OCI-LY3 (cell line): ENCODE data around the gene RELN.
"Not testable (repeated sequence)": the region's sequence is repeated elsewhere in the genome, so short reads cannot be mapped to it uniquely, and the experiment has no call there.

Experiments
- H2AFZ ChIP-seq: fragments of 200-600, 300-600 bp; shearing (Covaris generic); 2 replicates; pipeline ENCODE4 v1.6.0; 2014; ENCODE audit warnings: antibody characterized with exemption, low read depth, low read length
- H3K27ac ChIP-seq: fragments of 200-600, 300-600 bp; sonication (generic); 2 replicates; pipeline ENCODE4 v1.5.1; 2014; ENCODE audit warnings: mild to moderate bottlenecking, low read length, moderate library complexity, mixed read lengths
- H3K27me3 ChIP-seq: fragments of 200-600, 300-600 bp; sonication (generic); 2 replicates; pipeline ENCODE4 v1.6.1; 2014; ENCODE audit warnings: low read depth, low read length, mixed read lengths
- H3K36me3 ChIP-seq: fragments of 200-600, 300-600 bp; sonication (generic); replicated peaks from 2 replicates; pipeline ENCODE3; 2014; ENCODE audit warnings: low read depth, low read length, mixed read lengths
- H3K4me1 ChIP-seq: fragments of 300-600, 200-600 bp; sonication (generic); 2 replicates; pipeline ENCODE4 v1.6.1; 2014; ENCODE audit warnings: low read length, mixed read lengths
- H3K4me2 ChIP-seq: fragments of 200-600, 300-600 bp; sonication (generic); 2 replicates; pipeline ENCODE4 v1.6.1; 2014; ENCODE audit warnings: low read length, mixed read lengths
- H3K4me3 ChIP-seq: fragments of 300-600, 200-600 bp; sonication (generic); 2 replicates; pipeline ENCODE4 v1.5.1; 2014; ENCODE audit warnings: antibody characterized with exemption, mild to moderate bottlenecking, low read length, moderate library complexity
- H3K79me2 ChIP-seq: fragments of 300-600, 200-600 bp; shearing (Covaris generic); 2 replicates; pipeline ENCODE4 v1.6.1; 2014; ENCODE audit warnings: mild to moderate bottlenecking, low read length, mixed read lengths
- H3K9ac ChIP-seq: fragments of 300-600, 200-600 bp; shearing (Covaris generic); 2 replicates; pipeline ENCODE4 v1.6.0; 2014; ENCODE audit warnings: mild to moderate bottlenecking, low read length, moderate library complexity
- H3K9me3 ChIP-seq: fragments of 200-600, 300-600 bp; shearing (Covaris generic); 2 replicates; pipeline ENCODE4 v1.6.1; 2014; ENCODE audit warnings: low read length, mixed read lengths; ENCODE audit not compliant: insufficient read depth
- H4K20me1 ChIP-seq: fragments of 200-600, 300-600 bp; sonication (generic); 2 replicates; pipeline ENCODE4 v1.6.1; 2016; ENCODE audit warnings: low read length, mixed read lengths; ENCODE audit not compliant: insufficient read depth
- CTCF ChIP-seq: fragments of 200-600, 300-600 bp; sonication (generic); IDR thresholded peaks from 2 replicates; pipeline ENCODE4 v1.5.1; 2014; ENCODE audit warnings: antibody characterized with exemption, low read length, low read depth
- EZH2phosphoT487 ChIP-seq: fragments of 200-600 bp; shearing (Covaris generic); IDR thresholded peaks from 2 replicates; pipeline ENCODE4 v1.6.1; 2018; ENCODE audit warnings: antibody characterized with exemption, mixed run types, low read depth

Gene RELN

GRCh38 chr7:103914147-103914899, 75.1 kb downstream of the RELN start:
- TF ChIP-seq EZH2phosphoT487 (no peak), CTCF (no peak)
- no peak overlapping the region for H3K27ac ChIP-seq
- H3K36me3 ChIP-seq = no peaks in the 10 kb centered on the region
- H3K27me3 ChIP-seq = peaks cover 28% of the 10 kb centered on the region
- no peaks in the 10 kb centered on the region for H3K9me3 ChIP-seq
- H3K9ac ChIP-seq = no peak overlapping the region
- H3K79me2 ChIP-seq = no peaks in the 10 kb centered on the region
- no peak overlapping the region for H3K4me2 ChIP-seq
- H2AFZ ChIP-seq = no peak overlapping the region
- H4K20me1 ChIP-seq = no peaks in the 10 kb centered on the region
- no peak overlapping the region for H3K4me3 ChIP-seq
- no peaks in the 10 kb centered on the region for H3K4me1 ChIP-seq

- Histone ChIP-seq H3K9me3 (no peaks in the 10 kb centered on the region), H3K27ac (no peak overlapping the region), H3K4me1 (no peaks in the 10 kb centered on the region), H3K4me3 (no peak overlapping the region), H3K4me2 (no peak overlapping the region), H3K27me3 (peaks cover 24% of the 10 kb centered on the region), H3K79me2 (no peaks in the 10 kb centered on the region), H3K36me3 (no peaks in the 10 kb centered on the region), H4K20me1 (no peaks in the 10 kb centered on the region), H3K9ac (no peak overlapping the region), H2AFZ (no peak overlapping the region)
- TF ChIP-seq EZH2phosphoT487 = no peak
- TF ChIP-seq CTCF = no peak
Observed at GRCh38 chr7:103912891-103913605, 76.4 kb downstream of the RELN start.

- H3K9me3 ChIP-seq = not testable (repeated sequence)
Observed at GRCh38 chr7:103911015-103911414, 78.4 kb downstream of the RELN start.

GRCh38 chr7:103905997-103906396, 83.5 kb downstream of the RELN start:
- no peak overlapping the region for H3K4me3 ChIP-seq
- H4K20me1 ChIP-seq = no peaks in the 10 kb centered on the region
- H3K4me2 ChIP-seq = no peak overlapping the region
- no peak overlapping the region for H3K9ac ChIP-seq
- TF ChIP-seq CTCF = no peak
- TF ChIP-seq EZH2phosphoT487 = no peak
- no peaks in the 10 kb centered on the region for H3K9me3 ChIP-seq
- no peaks in the 10 kb centered on the region for H3K4me1 ChIP-seq
- H2AFZ ChIP-seq = no peak overlapping the region
- no peaks in the 10 kb centered on the region for H3K36me3 ChIP-seq
- H3K27me3 ChIP-seq = peaks cover 7% of the 10 kb centered on the region
- H3K27ac ChIP-seq = no peak overlapping the region
- H3K79me2 ChIP-seq = no peaks in the 10 kb centered on the region

More at GRCh38 chr7:103911015-103911414, 78.4 kb downstream of the RELN start:
- not testable (repeated sequence) for H3K4me2 ChIP-seq, H3K4me3 ChIP-seq, H3K9ac ChIP-seq, H4K20me1 ChIP-seq, H2AFZ ChIP-seq, H3K27ac ChIP-seq, H3K4me1 ChIP-seq, H3K36me3 ChIP-seq, H3K79me2 ChIP-seq
- H3K27me3 ChIP-seq = peaks cover 16% of the 10 kb centered on the region
